Liver (tissue), 9 donors: ENCODE measurements around the gene SAV1. TPM values are rescaled to one million over a fixed set of nuclear protein-coding genes. Genes with fewer than 3 reads are reported as not detected.

Source experiments
- DNase-seq: peaks from one replicate; pipeline ENCODE4 v3.0.0-alpha.2; 2017; ENCODE audit warnings: low spot score
- H3K27ac ChIP-seq, 2 donors: one replicate each; pipeline ENCODE4 v1.7.0; 2013; ENCODE audit warnings: inconsistent platforms in 2 of 2, low read length in 2 of 2, control low read depth in 1 of 2, low read depth in 1 of 2, mild to moderate bottlenecking in 1 of 2
- H3K27me3 ChIP-seq, 4 donors: one replicate each; pipeline versions ENCODE4 v1.6.1 to v1.7.0; 2013; ENCODE audit warnings: low read length in 3 of 4, inconsistent platforms in 1 of 4, mild to moderate bottlenecking in 1 of 4, moderate library complexity in 1 of 4; ENCODE audit not compliant: control insufficient read depth in 4 of 4, insufficient read depth in 4 of 4
- H3K36me3 ChIP-seq, 4 donors: one replicate each; pipeline versions ENCODE4 v1.6.1 to v1.7.0; 2013; ENCODE audit warnings: low read length in 3 of 4, mild to moderate bottlenecking in 3 of 4, low read depth in 1 of 4, moderate library complexity in 1 of 4; ENCODE audit not compliant: control insufficient read depth in 4 of 4, insufficient read depth in 3 of 4
- H3K4me1 ChIP-seq, 4 donors: one replicate each; pipeline versions ENCODE4 v1.6.1 to v1.7.0; 2013; ENCODE audit warnings: low read length in 3 of 4, mild to moderate bottlenecking in 3 of 4, moderate library complexity in 1 of 4; ENCODE audit not compliant: control insufficient read depth in 4 of 4, insufficient read depth in 4 of 4
- H3K4me3 ChIP-seq, 3 donors: one replicate each; pipeline versions ENCODE4 v1.6.1 to v1.7.0; 2013; ENCODE audit warnings: low read length in 3 of 3, control low read depth in 1 of 3, low read depth in 1 of 3, mild to moderate bottlenecking in 1 of 3
- H3K9ac ChIP-seq, 2 donors: one replicate each; pipeline ENCODE4 v1.7.0; 2013; ENCODE audit warnings: low read length in 2 of 2, mild to moderate bottlenecking in 2 of 2, moderate library complexity in 2 of 2, control low read depth in 1 of 2, low read depth in 1 of 2
- H3K9me3 ChIP-seq, 4 donors: one replicate each; pipeline versions ENCODE4 v1.6.1 to v1.7.0; 2013; ENCODE audit warnings: low read length in 3 of 4; ENCODE audit not compliant: control insufficient read depth in 4 of 4
- ATF3 ChIP-seq: IDR thresholded peaks from 2 replicates; pipeline ENCODE4 v1.6.1; 2016; ENCODE audit warnings: antibody characterized with exemption
- CTCF ChIP-seq: fragments of 150-350 bp; IDR thresholded peaks from 2 replicates; pipeline ENCODE4 v1.5.1; 2017; ENCODE audit warnings: improper control_type of control experiment, low read depth, low read length; ENCODE audit not compliant: missing input control
- EGR1 ChIP-seq, 2 donors: IDR thresholded peaks; 2 replicates each; pipeline ENCODE4 v1.6.1; 2016 to 2018; ENCODE audit warnings: antibody characterized with exemption in 2 of 2, low read depth in 2 of 2
- FOXA1 ChIP-seq: IDR thresholded peaks from 2 replicates; pipeline ENCODE4 v1.6.1; 2016; ENCODE audit warnings: antibody characterized with exemption
- FOXA2 ChIP-seq: IDR thresholded peaks from 2 replicates; pipeline ENCODE4 v1.6.1; 2016; ENCODE audit warnings: antibody characterized with exemption
- GABPA ChIP-seq, 2 donors: IDR thresholded peaks in 1 of 2; conservative IDR thresholded peaks in 1 of 2; 2 replicates each; pipeline ENCODE4 v1.6.1; 2016; ENCODE audit warnings: antibody characterized with exemption in 2 of 2, mild to moderate bottlenecking in 1 of 2, moderate library complexity in 1 of 2
- HNF4A ChIP-seq, 2 donors: conservative IDR thresholded peaks; 2 replicates each; pipeline ENCODE4 v1.6.1; 2016; ENCODE audit warnings: antibody characterized with exemption in 2 of 2, mild to moderate bottlenecking in 2 of 2
- HNF4G ChIP-seq: IDR thresholded peaks from 2 replicates; pipeline ENCODE4 v1.6.1; 2016; ENCODE audit warnings: antibody characterized with exemption
- JUND ChIP-seq, 2 donors: IDR thresholded peaks; 2 replicates each; pipeline ENCODE4 v1.6.1; 2016; ENCODE audit warnings: antibody characterized with exemption in 2 of 2
- MAX ChIP-seq: IDR thresholded peaks from 2 replicates; pipeline ENCODE4 v1.6.1; 2016; ENCODE audit warnings: antibody characterized with exemption
- NR2F2 ChIP-seq: IDR thresholded peaks from 2 replicates; pipeline ENCODE4 v1.6.1; 2016; ENCODE audit warnings: antibody characterized with exemption
- RAD21 ChIP-seq, 2 donors: IDR thresholded peaks; 2 replicates each; pipeline ENCODE4 v1.6.1; 2016; ENCODE audit warnings: antibody characterized with exemption in 2 of 2, mild to moderate bottlenecking in 2 of 2
- REST ChIP-seq: IDR thresholded peaks from 2 replicates; pipeline ENCODE4 v1.6.1; 2016; ENCODE audit warnings: antibody characterized with exemption, mild to moderate bottlenecking
- RXRA ChIP-seq, 2 donors: IDR thresholded peaks; 2 replicates each; pipeline ENCODE4 v1.6.1; 2017 to 2018; ENCODE audit warnings: antibody characterized with exemption in 2 of 2, mild to moderate bottlenecking in 1 of 2
- SP1 ChIP-seq: IDR thresholded peaks from 2 replicates; pipeline ENCODE4 v1.6.1; 2018; ENCODE audit warnings: antibody characterized with exemption, mild to moderate bottlenecking
- TAF1 ChIP-seq: conservative IDR thresholded peaks from 2 replicates; pipeline ENCODE4 v1.6.1; 2016; ENCODE audit warnings: antibody characterized with exemption, mild to moderate bottlenecking
- YY1 ChIP-seq: IDR thresholded peaks from 2 replicates; pipeline ENCODE4 v1.6.1; 2016; ENCODE audit warnings: antibody characterized with exemption, mild to moderate bottlenecking
- ZBTB33 ChIP-seq: IDR thresholded peaks from 2 replicates; pipeline ENCODE4 v1.6.1; 2016; ENCODE audit warnings: antibody characterized with exemption
- WGBS: extraction: QIAGEN DNeasy Blood & Tissue Kit; methylation state at CpG from one replicate; pipeline ENCODE4 v1.1.7; 2013; 5-methylcytosine and 5-hydroxymethylcytosine counted together
- polyA plus RNA-seq, 2 donors: library from polyadenylated mRNA; stranded (reverse) in 1 of 2; unstranded in 1 of 2; fragments of 200-250 nt in 1 of 2; fragments of >200 nt in 1 of 2; fragmentation: Nextera tagmentation in 1 of 2; extraction: Ambion mirVana in 1 of 2; gene quantifications; one replicate each; pipeline versions ENCODE4 v1.2.1 to v1.2.3, GENCODE V29; 2013 to 2015
- total RNA-seq, 2 donors: library from RNA; depleted of rRNA; stranded (reverse); fragments of >200 nt; gene quantifications; one replicate each; pipeline ENCODE4 v1.2.3, GENCODE V29; 2014
- donor health status: healthy.
- donor health status: healthy.
- donor health status: healthy.
- donor health status: healthy.
- donor health status: healthy.

SAV1 gene
- total and polyA plus RNA-seq, 4 donors: 4.9 to 14.0 (median 7.9) TPM

- Histone ChIP-seq H3K36me3 (no peaks in the 10 kb centered on the region), H3K9ac (no peak overlapping the region), H3K9me3 (no peaks in the 10 kb centered on the region), H3K4me1 (peaks cover 0 to 5% (median 3%) of the 10 kb centered on the region in 4 donors), H3K4me3 (no peak overlapping the region), H3K27me3 (no peaks in the 10 kb centered on the region), H3K27ac (no peak overlapping the region)
- DNase-seq: no peak
- WGBS: 97% methylated on average over 6 of the region's 6 CpGs
- TF ChIP-seq NR2F2 (no peak), FOXA2 (no peak), TAF1 (no peak), SP1 (no peak), YY1 (no peak), JUND (IDR thresholded peaks at IDR 0.05) (no peak), RXRA (IDR thresholded peaks at IDR 0.05) (no peak)
These were observed 11.3 kb downstream of the SAV1 start for GRCh38 chr14:50656776-50657175.

- no peak for DNase-seq
- Histone ChIP-seq H3K36me3 (no peaks in the 10 kb centered on the region), H3K4me1 (peaks cover 0 to 2% (median 0%) of the 10 kb centered on the region in 4 donors), H3K27ac (no peak overlapping the region), H3K27me3 (no peaks in the 10 kb centered on the region), H3K9me3 (no peaks in the 10 kb centered on the region), H3K4me3 (no peak overlapping the region), H3K9ac (no peak overlapping the region)
- no peak for TF ChIP-seq GABPA (IDR thresholded peaks at IDR 0.05 in 1 of 2, conservative IDR thresholded peaks at IDR 0.05 in 1 of 2)
- no peak for TF ChIP-seq EGR1 (IDR thresholded peaks at IDR 0.05; ENCODE audit: low read depth in 2 of 2)
- TF ChIP-seq NR2F2: no peak
- TF ChIP-seq HNF4A (conservative IDR thresholded peaks at IDR 0.05): no peak
- TF ChIP-seq JUND (IDR thresholded peaks at IDR 0.05): no peak
- TF ChIP-seq SP1: no peak
- TF ChIP-seq YY1: no peak
- no peak for TF ChIP-seq FOXA2
- TF ChIP-seq ZBTB33: no peak
- no peak for TF ChIP-seq FOXA1
- no peak for TF ChIP-seq RAD21 (IDR thresholded peaks at IDR 0.05)
- no peak for TF ChIP-seq ATF3
- no peak for TF ChIP-seq HNF4G
- TF ChIP-seq CTCF: no peak
- no peak for TF ChIP-seq RXRA (IDR thresholded peaks at IDR 0.05)
- TF ChIP-seq TAF1: no peak
- TF ChIP-seq REST: no peak
- TF ChIP-seq MAX: no peak
These were observed 18.4 kb downstream of the SAV1 start for GRCh38 chr14:50649691-50650090.
